GM12878 (cell line): ENCODE data around the gene CDCP2.

Experiments
- CHD4 ChIP-seq: fragments of 200-600 bp; sonication (generic); IDR thresholded peaks from 2 replicates; pipeline ENCODE4 v1.6.1; 2016; ENCODE audit warnings: mild to moderate bottlenecking
- CTCF ChIP-seq, 3 experiments: IDR thresholded peaks in 2 of 3; conservative IDR thresholded peaks in 1 of 3; 2 replicates each; pipeline ENCODE4 v1.5.1; 2011; ENCODE audit warnings: low read depth in 3 of 3, low read length in 3 of 3, mild to moderate bottlenecking in 3 of 3, control low read depth in 2 of 3, moderate library complexity in 2 of 3, inconsistent platforms in 1 of 3, mixed read lengths in 1 of 3; ENCODE audit not compliant: control insufficient read depth in 2 of 3, insufficient read depth in 1 of 3; ENCODE audit errors: extremely low read depth in 1 of 3
- EZH2 ChIP-seq: IDR thresholded peaks from 2 replicates; pipeline ENCODE4 v1.6.1; 2012; ENCODE audit warnings: low read depth, mild to moderate bottlenecking, control low read depth, inconsistent platforms, low read length, borderline replicate concordance; ENCODE audit not compliant: control insufficient read depth
- PAX8 ChIP-seq: fragments of 450-650 bp; IDR thresholded peaks from 2 replicates; pipeline ENCODE4 v1.6.1; 2017; ENCODE audit warnings: mild to moderate bottlenecking, moderate library complexity
- POLR2AphosphoS5 ChIP-seq: IDR thresholded peaks from 2 replicates; pipeline ENCODE4 v1.6.1; 2011; ENCODE audit warnings: mild to moderate bottlenecking, low read length, inconsistent platforms
- SIX5 ChIP-seq: IDR thresholded peaks from 2 replicates; pipeline ENCODE4 v1.6.1; 2011; ENCODE audit warnings: mild to moderate bottlenecking, low read depth, low read length, moderate library complexity; ENCODE audit not compliant: severe bottlenecking

DNA sequence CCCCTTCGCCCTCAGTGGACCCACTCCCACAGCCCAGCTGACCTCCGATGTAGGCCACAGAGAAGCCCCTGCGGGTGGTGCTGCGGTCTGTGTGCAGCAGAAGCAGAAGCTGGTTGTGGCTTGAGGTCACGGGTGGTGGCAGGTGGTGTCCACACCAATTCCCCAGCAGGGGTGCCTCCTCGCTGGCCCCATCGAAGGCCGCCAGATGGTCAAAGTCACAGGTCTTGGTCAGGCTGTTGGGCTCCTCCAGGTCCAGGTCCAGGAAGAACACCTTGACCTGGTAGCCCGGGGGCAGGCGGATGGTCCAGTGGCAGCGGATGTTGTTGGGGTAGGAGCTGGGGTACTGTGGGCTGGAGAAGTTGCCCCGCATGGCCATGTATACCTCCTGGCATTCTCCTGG lies 13.1 kb downstream of the CDCP2 start:
- TF ChIP-seq CTCF (IDR thresholded peaks at IDR 0.05 in 2 of 3, conservative IDR thresholded peaks at IDR 0.05 in 1 of 3; ENCODE audit: control insufficient read depth in 2 of 3, extremely low read depth in 1 of 3, insufficient read depth in 1 of 3, low read depth in 3 of 3, low read length in 3 of 3) (no peak), POLR2AphosphoS5 (no peak), EZH2 (no peak), CHD4 (no peak), PAX8 (no peak), SIX5 (no peak)
